Iris pigment epithelial cell (primary cell): ENCODE measurements around the gene SMC5.
A peak's percentile ranks its signal among the peaks of the same experiment; 100 is the strongest.
"Not testable (repeated sequence)": the region's sequence is repeated elsewhere in the genome, so short reads cannot be mapped to it uniquely, and the experiment has no call there.

Experiments
- DNase-seq: peaks from one replicate; pipeline ENCODE4 v3.0.0-alpha.2; 2011; ENCODE audit warnings: low read depth

Gene SMC5

GRCh38 chr9:70363760-70364159 lies 105.0 kb downstream of the SMC5 start:
- DNase-seq = no peak

- peak; percentile 16 for DNase-seq
These were observed 108.6 kb downstream of the SMC5 start for GRCh38 chr9:70367305-70367930.

- DNase-seq = no peak
These were observed 116.3 kb downstream of the SMC5 start for GRCh38 chr9:70374962-70375618.

GRCh38 chr9:70382046-70382708 lies 123.4 kb downstream of the SMC5 start:
- DNase-seq = no peak

- DNase-seq = no peak
These were observed 124.2 kb downstream of the SMC5 start for GRCh38 chr9:70382709-70383605.

DNA sequence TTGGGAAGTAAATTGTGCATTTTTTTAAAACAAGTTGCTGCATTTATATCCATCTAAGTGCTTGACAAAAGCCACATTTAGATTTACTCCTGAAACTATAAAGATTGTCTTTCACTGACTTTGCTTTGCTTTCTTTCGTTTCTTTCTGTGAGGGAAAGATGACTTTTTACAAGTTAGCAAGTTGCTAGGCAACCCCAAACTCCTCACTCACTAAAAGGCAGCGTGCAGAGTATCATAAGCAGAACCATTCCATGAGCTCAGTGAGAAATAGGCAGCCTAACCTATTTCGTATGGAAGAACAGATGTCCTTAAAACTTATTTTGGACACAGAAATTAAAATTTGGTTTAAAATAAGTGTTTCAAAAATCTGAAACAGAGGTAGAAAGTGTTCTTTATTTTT lies 126.6 kb downstream of the SMC5 start:
- no peak for DNase-seq

DNA sequence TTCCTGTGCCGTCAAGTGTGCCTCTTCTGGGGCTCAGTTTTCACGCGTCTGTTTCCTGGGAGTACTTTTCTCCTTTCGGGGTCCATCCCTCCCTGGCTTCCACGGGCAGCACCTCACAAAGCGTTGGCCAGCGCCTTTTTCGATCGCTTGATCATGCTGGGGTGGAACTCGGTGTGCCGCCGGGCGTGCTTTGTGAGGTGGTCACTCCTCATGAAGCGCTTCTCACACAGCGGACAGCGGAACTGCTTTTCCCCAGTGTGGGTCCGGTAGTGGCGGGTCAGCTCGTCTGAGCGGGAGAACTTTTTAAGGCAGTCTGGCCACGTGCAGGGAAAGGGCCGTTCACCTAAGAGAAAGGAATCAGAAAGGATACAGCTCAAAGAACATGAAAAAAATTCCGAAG lies 128.9 kb downstream of the SMC5 start:
- DNase-seq = no peak

DNA sequence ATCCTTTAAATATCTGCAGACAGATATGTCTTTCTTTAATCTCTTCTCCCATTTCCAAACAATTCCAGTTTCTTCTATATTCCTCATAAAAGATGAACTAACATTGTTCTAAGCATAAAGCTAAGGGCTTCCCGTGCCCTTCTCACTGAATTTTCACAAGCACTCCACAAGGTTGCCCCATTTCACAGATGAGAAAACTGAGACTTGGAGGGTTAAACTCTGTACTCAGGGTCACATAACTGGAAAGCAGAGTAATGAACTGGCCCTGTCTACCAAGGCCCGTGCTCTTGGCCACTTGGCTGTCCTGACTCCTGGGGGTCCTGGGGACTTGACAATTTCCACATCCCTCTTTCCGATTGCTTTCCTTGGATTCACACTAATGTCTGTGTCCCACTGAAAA lies 130.4 kb downstream of the SMC5 start:
- DNase-seq = no peak

DNA sequence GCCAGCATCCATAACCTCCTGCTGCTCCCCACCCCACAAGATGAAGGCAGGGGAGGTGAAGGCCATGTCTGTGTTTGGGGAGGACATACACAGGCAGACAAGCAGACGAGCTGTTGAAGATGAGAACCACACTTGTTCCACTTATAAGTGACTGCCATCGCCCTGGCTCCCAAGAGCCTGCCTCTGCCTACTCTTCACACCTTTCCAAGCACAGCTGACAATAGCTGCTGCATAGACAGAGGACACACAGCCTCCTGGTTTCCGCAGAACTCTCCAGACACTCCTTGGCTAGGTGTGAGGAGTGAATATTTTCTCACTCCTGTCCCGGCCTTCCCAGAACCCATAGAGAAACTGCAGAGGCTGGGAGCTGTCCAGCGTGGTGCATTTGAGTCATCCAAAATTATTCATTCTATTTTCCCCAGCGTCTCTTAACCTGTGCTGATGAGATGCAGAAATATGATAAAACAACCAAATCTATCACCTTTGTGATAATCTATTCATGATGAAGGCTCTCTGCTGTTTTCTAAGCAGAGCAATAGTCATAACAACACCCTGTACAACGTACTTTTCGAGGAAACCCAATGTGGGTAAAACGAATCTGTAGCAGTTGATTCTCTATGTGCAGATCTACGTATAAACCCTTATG lies 131.0 kb downstream of the SMC5 start:
- peak; percentile 63 for DNase-seq

DNA sequence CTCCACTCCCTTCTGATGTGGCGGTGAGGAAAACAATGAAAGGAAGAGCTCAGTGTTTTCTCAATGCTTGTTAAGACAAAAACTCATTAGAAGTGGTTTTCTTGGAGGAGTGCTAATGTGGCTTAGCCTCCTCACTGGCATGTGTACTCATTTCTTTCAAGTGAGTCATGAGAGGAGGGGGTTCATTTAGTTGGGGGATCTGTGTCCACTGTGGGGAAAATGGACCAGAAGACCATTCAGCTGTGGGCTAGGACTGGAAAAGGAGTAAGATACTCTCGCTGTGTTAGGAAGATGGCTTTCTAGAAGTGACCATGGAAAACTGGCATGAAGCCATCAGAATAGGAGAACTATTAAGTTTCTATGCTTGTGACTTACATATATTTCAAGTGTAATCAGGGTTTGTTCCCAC lies 132.2 kb downstream of the SMC5 start:
- DNase-seq = no peak

DNA sequence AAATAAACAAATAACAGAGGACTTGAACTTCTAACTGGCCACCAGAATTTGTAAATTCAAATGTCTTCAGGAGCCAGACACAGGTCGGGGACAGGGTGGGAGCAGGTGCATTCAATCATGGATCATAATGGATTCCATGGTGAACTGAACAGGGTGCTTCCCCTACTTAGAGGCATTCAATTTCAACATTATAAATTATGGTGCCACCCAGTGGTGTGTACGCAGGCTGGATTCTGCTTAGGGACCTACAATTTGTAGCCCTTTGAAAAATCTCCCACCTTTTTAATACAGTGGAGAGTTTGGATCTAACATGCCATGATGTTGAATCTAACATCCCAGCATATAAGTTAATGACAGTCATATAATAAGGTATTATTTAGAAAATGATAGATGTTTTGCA lies 133.4 kb downstream of the SMC5 start:
- DNase-seq = no peak

- DNase-seq = no peak
These were observed 134.1 kb downstream of the SMC5 start for GRCh38 chr9:70392850-70393249.

DNA sequence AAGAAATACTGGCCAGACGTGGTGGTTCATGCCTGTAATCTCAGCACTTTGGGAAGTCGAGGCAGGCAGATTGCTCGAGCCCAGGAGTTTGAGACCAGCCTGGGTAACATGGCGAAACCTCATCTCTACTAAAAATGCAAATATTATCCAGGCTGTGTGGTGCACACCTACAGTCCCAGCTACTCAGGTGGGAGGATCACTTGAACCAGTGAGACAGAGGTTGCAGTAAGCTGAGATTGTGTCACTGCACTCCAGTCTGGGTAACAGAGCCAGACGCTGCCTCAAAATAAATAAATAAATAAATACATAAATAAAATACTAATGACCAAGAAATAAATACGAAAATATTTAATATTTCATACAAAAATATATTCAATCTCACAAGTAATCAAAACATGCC lies 136.9 kb downstream of the SMC5 start:
- no peak for DNase-seq

DNA sequence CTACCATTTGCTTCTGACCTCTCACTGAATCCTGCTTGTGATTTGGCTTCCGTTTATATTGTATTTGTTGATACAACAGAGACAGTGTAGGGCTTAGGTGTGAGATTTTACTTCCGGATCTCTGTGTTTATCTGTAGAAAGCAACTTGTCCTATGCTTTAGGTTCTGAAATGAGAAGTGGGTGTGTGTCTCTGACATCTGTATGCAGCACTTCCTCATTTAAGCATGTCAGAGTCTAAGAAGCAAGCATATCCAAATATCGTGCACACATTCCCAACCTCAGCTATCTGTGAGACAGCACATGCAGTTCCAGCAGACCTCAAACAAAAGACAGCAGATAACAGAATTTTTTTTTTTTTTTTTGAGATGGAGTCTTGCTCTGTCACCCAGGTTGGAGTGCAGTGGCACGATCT lies 139.4 kb downstream of the SMC5 start:
- DNase-seq = no peak

- DNase-seq = no peak
These were observed 140.4 kb downstream of the SMC5 start for GRCh38 chr9:70399141-70399540.

GRCh38 chr9:70400107-70400892 lies 141.5 kb downstream of the SMC5 start:
- DNase-seq = no peak

- not testable (repeated sequence) for DNase-seq
These were observed 142.5 kb downstream of the SMC5 start for GRCh38 chr9:70401241-70401640.

- DNase-seq = no peak
These were observed 143.4 kb downstream of the SMC5 start for GRCh38 chr9:70402213-70402612.

DNA sequence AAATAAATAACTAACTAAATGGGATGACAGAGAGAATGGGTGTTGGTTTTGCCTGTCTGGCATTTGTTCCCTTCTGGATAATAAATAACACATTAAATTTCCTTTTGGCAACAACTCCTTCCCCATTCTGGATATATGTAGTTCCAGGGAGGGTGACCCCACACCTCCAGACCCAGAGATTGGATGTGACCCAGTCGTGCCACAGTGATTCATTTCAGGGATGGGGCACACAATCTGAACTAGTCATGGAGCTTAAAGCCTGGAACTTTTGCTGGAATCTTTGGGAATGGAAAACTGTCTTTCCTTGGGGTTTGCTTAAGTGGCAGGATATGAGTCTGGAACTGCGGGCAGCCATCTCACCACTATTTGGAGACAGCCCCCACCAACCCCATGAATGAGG lies 144.4 kb downstream of the SMC5 start:
- DNase-seq = no peak

DNA sequence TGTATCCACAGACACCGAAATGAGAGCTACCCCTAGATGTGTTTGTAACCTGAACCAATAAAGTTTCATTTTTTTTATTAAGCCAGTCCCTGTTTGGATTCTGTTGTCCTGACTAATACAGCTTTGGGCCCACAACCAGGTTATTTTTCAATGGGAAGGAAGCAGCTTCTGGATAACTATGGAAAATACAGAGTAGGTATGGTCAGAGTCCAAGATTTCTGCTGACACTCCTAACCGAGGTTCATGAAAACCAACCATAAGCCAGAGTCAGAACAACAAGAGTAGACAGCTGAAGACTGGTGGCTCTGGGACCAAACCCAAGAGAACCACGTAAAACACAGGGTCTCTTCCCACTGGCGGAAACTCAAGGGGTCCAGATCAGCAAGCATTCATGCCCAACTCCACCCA lies 144.8 kb downstream of the SMC5 start:
- no peak for DNase-seq

GRCh38 chr9:70404261-70404660 lies 145.5 kb downstream of the SMC5 start:
- DNase-seq = no peak
